ENCODE results near the gene PHLDB1.

GRCh38 chr11:118604566-118604965 lies 2.8 kb upstream of the PHLDB1 start:
- TF ChIP-seq POLR2A (IDR thresholded peaks at IDR 0.05) (no peak), CTCF (IDR thresholded peaks at IDR 0.05) (no peak), EP300 (IDR thresholded peaks at IDR 0.05; ENCODE audit: low read depth) (no peak), POLR2AphosphoS5 (IDR thresholded peaks at IDR 0.05) (no peak)

All from transverse colon (tissue), 4 donors.